IMR-90 (cell line): ENCODE results near the gene DPF1. TPM values are rescaled to one million over a fixed set of nuclear protein-coding genes. Genes with fewer than 3 reads are reported as not detected.

ENCODE experiments used
- ATAC-seq: fragments of 200-7000 bp; cut with Tn5 transposase; 2 replicates; pipeline ENCODE4 v1.9.1; 2020; ENCODE audit warnings: low read depth, mild to moderate bottlenecking, moderate library complexity
- BruUV-seq: library from RNA; stranded (reverse); fragments of 400-500 nt; replicated peaks from 2 replicates; lab custom pipeline; 2021; lab: Mats Ljungman, UMichigan
- CTCF ChIA-PET: fragments of 300-600 bp; formaldehyde crosslinking; extraction: SDS; loops from one replicate; lab custom pipeline; 2021; ENCODE audit warnings: antibody characterized with exemption; lab: Yijun Ruan, JAX
- POLR2A ChIA-PET: fragments of 300-600 bp; sonication (Branson Sonifier 250); formaldehyde crosslinking; loops from one replicate; lab custom pipeline; 2022; ENCODE audit warnings: antibody characterized with exemption; ENCODE audit not compliant: unreplicated experiment; lab: Charles Lee
- DNase-seq: peaks from one replicate; pipeline ENCODE4 v3.0.0; 2013
- H2AFZ ChIP-seq: replicated peaks from 2 replicates; pipeline ENCODE3; 2013; ENCODE audit warnings: low read length, mild to moderate bottlenecking; ENCODE audit not compliant: poor library complexity
- H2AK5ac ChIP-seq: 2 replicates; pipeline ENCODE4 v1.6.1; 2013; ENCODE audit warnings: low read depth, low read length, inconsistent platforms
- H2AK9ac ChIP-seq: replicated peaks from 2 replicates; pipeline ENCODE3; 2013; ENCODE audit warnings: mild to moderate bottlenecking, low read depth, low read length, moderate library complexity; ENCODE audit not compliant: poor library complexity
- H2BK120ac ChIP-seq: 2 replicates; pipeline ENCODE4 v1.6.1; 2013; ENCODE audit warnings: low read depth, low read length, inconsistent platforms
- H2BK15ac ChIP-seq: 3 replicates; pipeline ENCODE4 v1.6.1; 2013; ENCODE audit warnings: low read depth, low read length, inconsistent platforms
- H2BK20ac ChIP-seq: 2 replicates; pipeline ENCODE4 v1.6.1; 2013; ENCODE audit warnings: low read depth, mild to moderate bottlenecking, inconsistent platforms, low read length, moderate library complexity
- H2BK5ac ChIP-seq: 2 replicates; pipeline ENCODE4 v1.6.1; 2013; ENCODE audit warnings: mild to moderate bottlenecking, low read depth, low read length, inconsistent platforms; ENCODE audit not compliant: poor library complexity, severe bottlenecking
- H3K14ac ChIP-seq: replicated peaks from 2 replicates; pipeline ENCODE4 v1.6.1; 2013; ENCODE audit warnings: low read depth, low read length, inconsistent platforms
- H3K18ac ChIP-seq: 2 replicates; pipeline ENCODE4 v1.6.1; 2013; ENCODE audit warnings: low read depth, low read length, control low read depth
- H3K23ac ChIP-seq: 2 replicates; pipeline ENCODE4 v1.6.1; 2013; ENCODE audit warnings: low read depth, low read length, inconsistent platforms
- H3K27ac ChIP-seq: 2 replicates; pipeline ENCODE4 v1.5.1; 2013; ENCODE audit warnings: mild to moderate bottlenecking, control low read depth, low read length; ENCODE audit not compliant: insufficient read depth
- H3K27me3 ChIP-seq: 2 replicates; pipeline ENCODE4 v1.6.1; 2013; ENCODE audit warnings: low read length; ENCODE audit not compliant: control insufficient read depth, insufficient read depth
- H3K36me3 ChIP-seq: 2 replicates; pipeline ENCODE4 v1.6.1; 2013; ENCODE audit warnings: low read length, mixed read lengths; ENCODE audit not compliant: control insufficient read depth, insufficient read depth
- H3K4ac ChIP-seq: 2 replicates; pipeline ENCODE4 v1.6.1; 2013; ENCODE audit warnings: low read depth, low read length, inconsistent platforms
- H3K4me1 ChIP-seq: 2 replicates; pipeline ENCODE4 v1.6.1; 2013; ENCODE audit warnings: low read length, mixed read lengths; ENCODE audit not compliant: control insufficient read depth, insufficient read depth
- H3K4me2 ChIP-seq: 2 replicates; pipeline ENCODE4 v1.6.1; 2013; ENCODE audit warnings: low read depth, mild to moderate bottlenecking, control low read depth, low read length, moderate library complexity
- H3K4me3 ChIP-seq: 2 replicates; pipeline ENCODE4 v1.5.1; 2013; ENCODE audit warnings: low read depth, mild to moderate bottlenecking, control low read depth, low read length, moderate library complexity; ENCODE audit not compliant: insufficient read depth
- H3K56ac ChIP-seq: 2 replicates; pipeline ENCODE4 v1.6.1; 2013; ENCODE audit warnings: low read length, inconsistent platforms; ENCODE audit not compliant: insufficient read depth; ENCODE audit errors: extremely low read depth
- H3K79me1 ChIP-seq, 2 experiments: 2 replicates each; pipeline ENCODE4 v1.6.1; 2013; ENCODE audit warnings: low read length in 2 of 2, inconsistent platforms in 1 of 2, low read depth in 1 of 2
- H3K9ac ChIP-seq: 2 replicates; pipeline ENCODE4 v1.6.1; 2013; ENCODE audit warnings: low read depth, low read length, control low read depth
- H3K9me1 ChIP-seq: 2 replicates; pipeline ENCODE4 v1.6.1; 2013; ENCODE audit warnings: low read length, inconsistent platforms; ENCODE audit not compliant: insufficient read depth
- H3K9me3 ChIP-seq: 2 replicates; pipeline ENCODE4 v1.6.1; 2013; ENCODE audit warnings: low read length; ENCODE audit not compliant: control insufficient read depth, insufficient read depth
- H4K20me1 ChIP-seq: 2 replicates; pipeline ENCODE4 v1.6.1; 2013; ENCODE audit warnings: low read length, inconsistent platforms; ENCODE audit not compliant: insufficient read depth
- H4K5ac ChIP-seq: 2 replicates; pipeline ENCODE4 v1.6.1; 2013; ENCODE audit warnings: mild to moderate bottlenecking, low read depth, low read length, control low read depth
- H4K8ac ChIP-seq, 2 experiments: 2 replicates each; pipeline ENCODE4 v1.6.1; 2013; ENCODE audit warnings: low read depth in 2 of 2, low read length in 2 of 2, control low read depth in 1 of 2, inconsistent platforms in 1 of 2
- H4K91ac ChIP-seq: 2 replicates; pipeline ENCODE4 v1.6.1; 2013; ENCODE audit warnings: low read depth, low read length, inconsistent platforms; ENCODE audit not compliant: insufficient read depth
- BHLHE40 ChIP-seq: fragments of 150-350 bp; IDR thresholded peaks from 2 replicates; pipeline ENCODE4 v1.6.1; 2016; ENCODE audit warnings: mild to moderate bottlenecking, low read depth, low read length
- CHD1 ChIP-seq: IDR thresholded peaks from 2 replicates; pipeline ENCODE4 v1.6.1; 2012; ENCODE audit warnings: low read depth, low read length, improper control_type of control experiment
- MAFK ChIP-seq: IDR thresholded peaks from 2 replicates; pipeline ENCODE4 v1.6.1; 2012; ENCODE audit warnings: low read depth, low read length, improper control_type of control experiment
- POLR2A ChIP-seq: IDR thresholded peaks from 2 replicates; pipeline ENCODE4 v1.6.1; 2012; ENCODE audit warnings: mild to moderate bottlenecking, low read depth, low read length
- SMC3 ChIP-seq: fragments of 150-350 bp; IDR thresholded peaks from 2 replicates; pipeline ENCODE4 v1.6.1; 2016; ENCODE audit warnings: low read depth, mild to moderate bottlenecking, antibody characterized with exemption, low read length, moderate library complexity
- WGBS, 2 experiments: methylation state at CpG; one replicate each; pipeline versions ENCODE4 v1.1.5 to v1.1.7; 2013; ENCODE audit warnings: missing lambda C conversion rate in 2 of 2; ENCODE audit not compliant: insufficient read length in 1 of 2; ENCODE audit errors: extremely low coverage in 2 of 2; 5-methylcytosine and 5-hydroxymethylcytosine counted together
- dilution Hi-C: fragments of 300-500 bp; cut with HindIII; formaldehyde crosslinking; loops from one replicate; pipeline ENCODE4 v1.14.3; 2018; ENCODE audit warnings: low sequenced_read_pairs; ENCODE audit not compliant: unreplicated experiment
- in situ Hi-C: fragments of 300-500 bp; cut with MboI; formaldehyde crosslinking; loops from 3 replicates; pipeline ENCODE4 v1.14.3; 2019; ENCODE audit warnings: low sequenced_read_pairs, inconsistent platforms, mixed read lengths
- intact Hi-C: fragments of 100-400 bp; cut with micrococcal nuclease; formaldehyde crosslinking; loops from 2 replicates; pipeline ENCODE4 v1.10.0; 2022
- polyA plus RNA-seq, 3 experiments: library from polyadenylated mRNA; depleted of rRNA; stranded (reverse); fragments of >200 nt; gene quantifications; 2 replicates each; pipeline ENCODE4 v1.2.3, GENCODE V29; 2012; ENCODE audit warnings: low replicate concordance in 1 of 3
- total RNA-seq: library from RNA; depleted of rRNA; stranded (reverse); fragments of >200 nt; gene quantifications from 2 replicates; pipeline ENCODE4 v1.2.3, GENCODE V29; 2012
- TF ChIP-seq, protein P1 (sequence below): fragments of 150-350 bp; IDR thresholded peaks from 2 replicates; pipeline ENCODE4 v1.6.1; 2017; ENCODE audit warnings: mild to moderate bottlenecking, antibody characterized with exemption, low read length, low read depth
- TF ChIP-seq, protein P2 (sequence below): fragments of 150-350 bp; IDR thresholded peaks from 2 replicates; pipeline ENCODE4 v1.6.1; 2016; ENCODE audit warnings: low read depth, mild to moderate bottlenecking, low read length, moderate library complexity, borderline replicate concordance
- TF ChIP-seq, protein P3 (sequence below): conservative IDR thresholded peaks from 2 replicates; pipeline ENCODE4 v1.5.1; 2012; ENCODE audit warnings: mild to moderate bottlenecking, low read depth, low read length, improper control_type of control experiment

DPF1 gene
- total and polyA plus RNA-seq, 2 of the 4 experiments (the other 2 are of a cell fraction), result 3.2 to 5.5 TPM

DNA sequence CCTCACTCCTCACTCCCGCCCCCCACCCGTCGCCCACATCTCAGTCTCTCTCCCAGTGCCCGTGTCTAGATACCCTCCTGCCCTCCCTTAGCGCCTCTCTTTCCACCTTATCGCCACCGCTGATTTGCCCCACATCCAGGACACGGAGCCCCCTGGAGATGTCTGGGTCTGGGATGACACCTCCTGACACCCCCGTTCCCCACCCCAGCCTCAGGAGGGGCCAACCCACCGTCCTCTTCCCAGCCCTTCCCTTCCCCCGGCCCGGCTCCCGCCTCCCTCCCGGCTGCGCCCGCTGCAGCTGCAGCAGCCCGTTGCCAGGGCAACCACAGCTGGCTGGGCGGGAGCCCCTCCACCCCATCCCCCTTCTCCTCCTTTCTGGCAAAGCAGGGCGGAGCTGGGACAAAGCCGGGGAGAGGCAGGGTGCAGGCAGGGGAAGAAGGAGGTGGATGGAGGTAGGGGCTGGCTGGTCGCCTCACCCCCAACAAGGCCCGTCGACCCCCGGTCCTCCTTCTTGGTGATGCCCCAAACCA is 13.5 kb downstream of the DPF1 start:
- peaks cover 14% of the 10 kb centered on the region for H4K20me1 ChIP-seq
- intact Hi-C loops, result no loop called here
- H3K27ac ChIP-seq, result no peak overlapping the region
- peak; percentile 51 for ATAC-seq
- TF ChIP-seq POLR2A (no peak), SMC3 (no peak), BHLHE40 (no peak), MAFK (no peak), CHD1 (no peak)
- TF ChIP-seq, protein P1, sequence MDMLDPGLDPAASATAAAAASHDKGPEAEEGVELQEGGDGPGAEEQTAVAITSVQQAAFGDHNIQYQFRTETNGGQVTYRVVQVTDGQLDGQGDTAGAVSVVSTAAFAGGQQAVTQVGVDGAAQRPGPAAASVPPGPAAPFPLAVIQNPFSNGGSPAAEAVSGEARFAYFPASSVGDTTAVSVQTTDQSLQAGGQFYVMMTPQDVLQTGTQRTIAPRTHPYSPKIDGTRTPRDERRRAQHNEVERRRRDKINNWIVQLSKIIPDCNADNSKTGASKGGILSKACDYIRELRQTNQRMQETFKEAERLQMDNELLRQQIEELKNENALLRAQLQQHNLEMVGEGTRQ, result no peak
- TF ChIP-seq, protein P2, sequence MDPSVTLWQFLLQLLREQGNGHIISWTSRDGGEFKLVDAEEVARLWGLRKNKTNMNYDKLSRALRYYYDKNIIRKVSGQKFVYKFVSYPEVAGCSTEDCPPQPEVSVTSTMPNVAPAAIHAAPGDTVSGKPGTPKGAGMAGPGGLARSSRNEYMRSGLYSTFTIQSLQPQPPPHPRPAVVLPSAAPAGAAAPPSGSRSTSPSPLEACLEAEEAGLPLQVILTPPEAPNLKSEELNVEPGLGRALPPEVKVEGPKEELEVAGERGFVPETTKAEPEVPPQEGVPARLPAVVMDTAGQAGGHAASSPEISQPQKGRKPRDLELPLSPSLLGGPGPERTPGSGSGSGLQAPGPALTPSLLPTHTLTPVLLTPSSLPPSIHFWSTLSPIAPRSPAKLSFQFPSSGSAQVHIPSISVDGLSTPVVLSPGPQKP, result no peak
- TF ChIP-seq, protein P3, sequence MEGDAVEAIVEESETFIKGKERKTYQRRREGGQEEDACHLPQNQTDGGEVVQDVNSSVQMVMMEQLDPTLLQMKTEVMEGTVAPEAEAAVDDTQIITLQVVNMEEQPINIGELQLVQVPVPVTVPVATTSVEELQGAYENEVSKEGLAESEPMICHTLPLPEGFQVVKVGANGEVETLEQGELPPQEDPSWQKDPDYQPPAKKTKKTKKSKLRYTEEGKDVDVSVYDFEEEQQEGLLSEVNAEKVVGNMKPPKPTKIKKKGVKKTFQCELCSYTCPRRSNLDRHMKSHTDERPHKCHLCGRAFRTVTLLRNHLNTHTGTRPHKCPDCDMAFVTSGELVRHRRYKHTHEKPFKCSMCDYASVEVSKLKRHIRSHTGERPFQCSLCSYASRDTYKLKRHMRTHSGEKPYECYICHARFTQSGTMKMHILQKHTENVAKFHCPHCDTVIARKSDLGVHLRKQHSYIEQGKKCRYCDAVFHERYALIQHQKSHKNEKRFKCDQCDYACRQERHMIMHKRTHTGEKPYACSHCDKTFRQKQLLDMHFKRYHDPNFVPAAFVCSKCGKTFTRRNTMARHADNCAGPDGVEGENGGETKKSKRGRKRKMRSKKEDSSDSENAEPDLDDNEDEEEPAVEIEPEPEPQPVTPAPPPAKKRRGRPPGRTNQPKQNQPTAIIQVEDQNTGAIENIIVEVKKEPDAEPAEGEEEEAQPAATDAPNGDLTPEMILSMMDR, result no peak
- no peak overlapping the region for H3K4ac ChIP-seq
- no peak overlapping the region for H2BK15ac ChIP-seq
- H3K79me1 ChIP-seq, result peaks cover 0 to 9% of the 10 kb centered on the region in 2 experiments; a peak in 2 of 4 replicates
- no peak overlapping the region for H2AK5ac ChIP-seq
- no peak overlapping the region for H3K14ac ChIP-seq
- H2BK120ac ChIP-seq, result no peak overlapping the region
- no peaks in the 10 kb centered on the region for H3K27me3 ChIP-seq
- peak overlapping the region; percentile 82; the same call in 1 of the 2 replicates for H3K4me2 ChIP-seq
- in situ Hi-C loops, result no loop called here
- H3K18ac ChIP-seq, result no peak overlapping the region
- H3K4me3 ChIP-seq, result no peak overlapping the region
- H3K4me1 ChIP-seq, result peaks cover 14% of the 10 kb centered on the region
- no peak overlapping the region for H4K5ac ChIP-seq
- no peak overlapping the region for H2BK5ac ChIP-seq
- no peak overlapping the region for H2BK20ac ChIP-seq
- BruUV-seq, result no TSS peak
- ChIA-PET CTCF (no interaction called here), POLR2A (interaction anchor here (0.7 kb wide), 1 partner anchor 11 kb away, joined by 4 read pairs; no protein-coding TSS in a partner anchor)
- peak overlapping the region; percentile 57 for H2AFZ ChIP-seq
- H2AK9ac ChIP-seq, result peak overlapping the region; percentile 51
- no peak overlapping the region for H4K8ac ChIP-seq
- no peaks in the 10 kb centered on the region for H3K9me3 ChIP-seq
- peaks cover 9% of the 10 kb centered on the region for H3K9me1 ChIP-seq
- 20% methylated on average over 1 of the region's 24 CpGs; no CpG with 5 or more reads in 1 of the 2 experiments for WGBS, 2 experiments
- H3K36me3 ChIP-seq, result peaks cover 5% of the 10 kb centered on the region; the same call in 1 of the 2 replicates
- H3K56ac ChIP-seq, result no peak overlapping the region
- no peak overlapping the region for H3K9ac ChIP-seq
- no peak overlapping the region for H3K23ac ChIP-seq
- dilution Hi-C loops, result no loop called here
- DNase-seq, result peak; percentile 28
- no peak overlapping the region for H4K91ac ChIP-seq
